ENCODE data around the gene PSMB2. TPM values are rescaled to one million over a fixed set of nuclear protein-coding genes. Genes with fewer than 3 reads are reported as not detected.

PSMB2 gene
- total and polyA plus RNA-seq, 2 of the 8 experiments (the other 6 are each of a cell fraction or from before 2014, with no cell fraction given) = 91.4 to 101 TPM

- Histone ChIP-seq H3K14ac (ENCODE audit: insufficient read length) (no peak overlapping the region), H3K79me1 (ENCODE audit: low read depth, low read length) (no peaks in the 10 kb centered on the region; the same call in 1 of the 2 replicates), H3K79me2 (ENCODE audit: control insufficient read depth in 1 of 2, insufficient read depth in 2 of 2, low read length in 2 of 2) (no peaks in the 10 kb centered on the region), H3K4me2 (ENCODE audit: insufficient read depth in 1 of 2, low read depth in 2 of 2, low read length in 2 of 2) (no peak overlapping the region), H2BK15ac (ENCODE audit: low read length) (no peak overlapping the region), H3K27ac (ENCODE audit: low read depth, low read length) (no peak overlapping the region), H3K36me3 (ENCODE audit: control insufficient read depth in 2 of 4, insufficient read depth in 4 of 4, low read length in 3 of 4) (no peaks in the 10 kb centered on the region), H4K20me1 (replicated peaks in 1 of 2; ENCODE audit: control insufficient read depth in 1 of 2, insufficient read depth in 2 of 2, low read length in 2 of 2) (no peaks in the 10 kb centered on the region), H4K8ac (ENCODE audit: extremely low read depth, insufficient read depth, low read length) (no peak overlapping the region), H2BK20ac (ENCODE audit: low read length) (no peak overlapping the region), H4K5ac (ENCODE audit: insufficient read length, low read depth, low read length) (no peak overlapping the region), H3K4me1 (replicated peaks in 1 of 4; ENCODE audit: control insufficient read depth in 3 of 4, insufficient read depth in 4 of 4, low read length in 3 of 4) (no peaks in the 10 kb centered on the region), H3K27me3 (replicated peaks in 1 of 4; ENCODE audit: control insufficient read depth in 3 of 4, extremely low read depth in 1 of 4, insufficient read depth in 3 of 4, low read length in 3 of 4) (peaks cover 0 to 2% (median 0%) of the 10 kb centered on the region in 4 experiments; a peak in 3 of 7 replicates), H2BK120ac (replicated peaks; ENCODE audit: low read depth, low read length) (no peak overlapping the region), H3K23me2 (ENCODE audit: low read depth, low read length) (no peaks in the 10 kb centered on the region), H3K4ac (replicated peaks; ENCODE audit: insufficient read length, low read depth, low read length) (no peak overlapping the region), H3K23ac (ENCODE audit: insufficient read length) (no peak overlapping the region), H3K56ac (replicated peaks; ENCODE audit: insufficient read length, low read depth, low read length) (no peak overlapping the region), H3K18ac (ENCODE audit: extremely low read depth, low read length) (no peak overlapping the region), H2BK12ac (ENCODE audit: low read depth, low read length) (no peak overlapping the region), H3K9ac (replicated peaks in 1 of 4; ENCODE audit: extremely low read depth in 1 of 4, low read depth in 3 of 4, low read length in 3 of 4) (no peak overlapping the region), H2BK5ac (ENCODE audit: low read depth, low read length) (no peak overlapping the region), H4K91ac (replicated peaks; ENCODE audit: insufficient read length, low read length) (no peak overlapping the region), H2AFZ (ENCODE audit: low read length) (no peak overlapping the region), H3K9me3 (ENCODE audit: insufficient read depth in 2 of 2, low read depth in 1 of 2, low read length in 1 of 2) (no peaks in the 10 kb centered on the region), H3K4me3 (ENCODE audit: extremely low read depth in 1 of 4, insufficient read depth in 2 of 4, low read depth in 3 of 4, low read length in 4 of 4) (no peak overlapping the region), H2AK5ac (ENCODE audit: low read depth, low read length) (no peak overlapping the region)
- ChIA-PET CTCF (ENCODE audit: partially characterized antibody) (interaction anchor here (0.9 to 1.3 kb wide), 3 partner anchors 9 to 90 kb away, joined by 3 to 4 read pairs (median 3); no protein-coding TSS in a partner anchor), POLR2A (ENCODE audit: partially characterized antibody) (no interaction called here)
- FAIRE-seq = no peak
- DNase-seq (ENCODE audit: low read depth in 1 of 2, low spot score in 2 of 2) = no peak
- 80% methylated on average over 1 of the region's 1 CpG; no CpG with 5 or more reads in 1 of the 2 experiments for WGBS, 2 experiments (ENCODE audit: extremely low coverage in 1 of 2, insufficient coverage in 1 of 2, insufficient read length in 1 of 2, insufficient replicate concordance in 2 of 2, low coverage in 1 of 2, low lambda C conversion rate in 2 of 2, missing lambda C conversion rate in 1 of 2)
- TF ChIP-seq SP1 (IDR thresholded peaks at IDR 0.05; ENCODE audit: low read depth, low read length) (no peak), FOSL1 (IDR thresholded peaks at IDR 0.05; ENCODE audit: insufficient read depth, low read depth, low read length) (no peak), SIN3A (conservative IDR thresholded peaks at IDR 0.05 in 1 of 2, IDR thresholded peaks at IDR 0.05 in 1 of 2; ENCODE audit: low read depth in 1 of 2, low read length in 2 of 2) (no peak), SP4 (IDR thresholded peaks at IDR 0.05; ENCODE audit: low read length) (no peak), ATF2 (IDR thresholded peaks at IDR 0.05; ENCODE audit: low read length) (no peak), JUND (IDR thresholded peaks at IDR 0.05; ENCODE audit: low read length) (no peak)
Measured at GRCh38 chr1:35655196-35655595, 13.9 kb upstream of the PSMB2 start.

All from H1 (cell line).